ENCODE measurements around the gene STAT3.
A peak's percentile ranks its signal among the peaks of the same experiment; 100 is the strongest.
"Not testable (repeated sequence)": the region's sequence is repeated elsewhere in the genome, so short reads cannot be mapped to it uniquely, and the experiment has no call there.

The STAT3 gene

GRCh38 chr17:42322382-42323267 is 65.6 kb downstream of the STAT3 start:
- Histone ChIP-seq H3K9me3 (ENCODE audit: control insufficient read depth in 1 of 2, low read length in 2 of 2) (no peaks in the 10 kb centered on the region), H3K4me3 (ENCODE audit: low read depth in 1 of 2, low read length in 2 of 2) (no peak overlapping the region), H3K4me1 (ENCODE audit: control insufficient read depth in 1 of 2, insufficient read depth in 2 of 2, low read length in 2 of 2) (peaks cover 0 to 8% of the 10 kb centered on the region in 2 donors), H3K27ac (ENCODE audit: low read length) (no peak overlapping the region), H3K27me3 (ENCODE audit: low read depth, low read length) (no peaks in the 10 kb centered on the region), H3K36me3 (ENCODE audit: control insufficient read depth in 1 of 2, insufficient read depth in 2 of 2, low read length in 2 of 2) (peaks cover 58 to 73% of the 10 kb centered on the region in 2 donors)

GRCh38 chr17:42321555-42321954 is 66.7 kb downstream of the STAT3 start:
- peaks cover 0 to 8% of the 10 kb centered on the region in 2 donors for H3K4me1 ChIP-seq (ENCODE audit: control insufficient read depth in 1 of 2, insufficient read depth in 2 of 2, low read length in 2 of 2)
- no peak overlapping the region for H3K27ac ChIP-seq (ENCODE audit: low read length)
- H3K27me3 ChIP-seq (ENCODE audit: low read depth, low read length), result no peaks in the 10 kb centered on the region
- H3K9me3 ChIP-seq (ENCODE audit: control insufficient read depth in 1 of 2, low read length in 2 of 2), result no peaks in the 10 kb centered on the region
- H3K36me3 ChIP-seq (ENCODE audit: control insufficient read depth in 1 of 2, insufficient read depth in 2 of 2, low read length in 2 of 2), result peaks cover 59 to 79% of the 10 kb centered on the region in 2 donors
- H3K4me3 ChIP-seq (ENCODE audit: low read depth in 1 of 2, low read length in 2 of 2), result no peak overlapping the region

- not testable (repeated sequence) for H3K9me3 ChIP-seq (ENCODE audit: control insufficient read depth in 1 of 2, low read length in 2 of 2); H3K27me3 ChIP-seq (ENCODE audit: low read depth, low read length); H3K27ac ChIP-seq (ENCODE audit: low read length); H3K4me1 ChIP-seq (ENCODE audit: control insufficient read depth in 1 of 2, insufficient read depth in 2 of 2, low read length in 2 of 2); H3K4me3 ChIP-seq (ENCODE audit: low read depth in 1 of 2, low read length in 2 of 2)
- peaks cover 72 to 83% of the 10 kb centered on the region in 2 donors for H3K36me3 ChIP-seq (ENCODE audit: control insufficient read depth in 1 of 2, insufficient read depth in 2 of 2, low read length in 2 of 2)
These were observed 70.3 kb downstream of the STAT3 start for GRCh38 chr17:42317967-42318366.

DNA sequence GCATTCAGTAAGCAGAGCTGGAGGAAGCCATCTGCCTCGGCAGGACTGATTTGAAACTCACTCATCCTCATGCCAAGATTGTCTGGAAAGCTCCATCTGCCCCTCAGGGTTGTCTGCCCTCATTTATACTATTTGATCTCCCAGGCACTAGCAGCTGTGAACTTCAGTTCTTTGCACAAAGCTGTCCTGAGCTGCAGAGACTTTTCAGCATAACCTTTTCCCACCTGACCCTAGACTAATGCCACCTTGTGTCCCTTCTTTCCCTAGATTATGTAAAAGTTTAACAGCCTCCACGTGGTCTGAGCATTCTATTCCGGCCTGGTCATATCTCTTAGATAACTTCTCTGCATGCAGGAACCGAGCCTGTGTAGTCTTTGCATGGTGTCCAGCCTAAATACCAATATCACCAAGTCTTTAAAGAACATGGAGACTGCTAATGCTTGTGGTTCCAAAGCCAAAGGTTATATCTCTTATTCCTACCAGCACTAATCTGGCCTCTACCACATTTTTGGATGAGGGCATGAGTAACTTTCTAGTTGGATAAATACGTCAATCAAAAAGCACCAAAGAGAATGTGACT is 70.9 kb downstream of the STAT3 start:
- no peak overlapping the region for H3K4me3 ChIP-seq (ENCODE audit: low read depth in 1 of 2, low read length in 2 of 2)
- peaks cover 0 to 9% of the 10 kb centered on the region in 2 donors for H3K4me1 ChIP-seq (ENCODE audit: control insufficient read depth in 1 of 2, insufficient read depth in 2 of 2, low read length in 2 of 2)
- H3K27ac ChIP-seq (ENCODE audit: low read length), result no peak overlapping the region
- no peaks in the 10 kb centered on the region for H3K27me3 ChIP-seq (ENCODE audit: low read depth, low read length)
- peaks cover 66 to 77% of the 10 kb centered on the region in 2 donors for H3K36me3 ChIP-seq (ENCODE audit: control insufficient read depth in 1 of 2, insufficient read depth in 2 of 2, low read length in 2 of 2)
- H3K9me3 ChIP-seq (ENCODE audit: control insufficient read depth in 1 of 2, low read length in 2 of 2), result no peaks in the 10 kb centered on the region

DNA sequence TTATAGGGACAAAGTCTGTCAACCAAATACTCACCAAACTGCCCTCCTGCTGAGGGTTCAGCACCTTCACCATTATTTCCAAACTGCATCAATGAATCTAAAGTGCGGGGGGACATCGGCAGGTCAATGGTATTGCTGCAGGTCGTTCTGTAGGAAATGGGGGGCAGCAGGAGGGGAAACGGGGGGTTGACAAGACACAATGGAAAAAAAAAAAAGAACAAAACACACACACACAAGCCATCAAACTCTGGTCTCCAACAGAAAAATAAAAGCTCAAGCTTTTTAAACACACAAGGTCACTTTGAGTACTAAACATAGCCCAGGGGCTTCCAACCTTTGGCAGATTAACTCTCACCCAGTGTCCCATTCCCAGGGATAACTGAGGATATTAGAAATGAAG is 71.5 kb downstream of the STAT3 start:
- Histone ChIP-seq H3K4me1 (ENCODE audit: control insufficient read depth in 1 of 2, insufficient read depth in 2 of 2, low read length in 2 of 2) (peaks cover 4 to 15% of the 10 kb centered on the region in 2 donors), H3K27ac (ENCODE audit: low read length) (no peak overlapping the region), H3K27me3 (ENCODE audit: low read depth, low read length) (no peaks in the 10 kb centered on the region), H3K36me3 (ENCODE audit: control insufficient read depth in 1 of 2, insufficient read depth in 2 of 2, low read length in 2 of 2) (peaks cover 61 to 71% of the 10 kb centered on the region in 2 donors), H3K4me3 (ENCODE audit: low read depth in 1 of 2, low read length in 2 of 2) (no peak overlapping the region), H3K9me3 (ENCODE audit: control insufficient read depth in 1 of 2, low read length in 2 of 2) (no peaks in the 10 kb centered on the region)

DNA sequence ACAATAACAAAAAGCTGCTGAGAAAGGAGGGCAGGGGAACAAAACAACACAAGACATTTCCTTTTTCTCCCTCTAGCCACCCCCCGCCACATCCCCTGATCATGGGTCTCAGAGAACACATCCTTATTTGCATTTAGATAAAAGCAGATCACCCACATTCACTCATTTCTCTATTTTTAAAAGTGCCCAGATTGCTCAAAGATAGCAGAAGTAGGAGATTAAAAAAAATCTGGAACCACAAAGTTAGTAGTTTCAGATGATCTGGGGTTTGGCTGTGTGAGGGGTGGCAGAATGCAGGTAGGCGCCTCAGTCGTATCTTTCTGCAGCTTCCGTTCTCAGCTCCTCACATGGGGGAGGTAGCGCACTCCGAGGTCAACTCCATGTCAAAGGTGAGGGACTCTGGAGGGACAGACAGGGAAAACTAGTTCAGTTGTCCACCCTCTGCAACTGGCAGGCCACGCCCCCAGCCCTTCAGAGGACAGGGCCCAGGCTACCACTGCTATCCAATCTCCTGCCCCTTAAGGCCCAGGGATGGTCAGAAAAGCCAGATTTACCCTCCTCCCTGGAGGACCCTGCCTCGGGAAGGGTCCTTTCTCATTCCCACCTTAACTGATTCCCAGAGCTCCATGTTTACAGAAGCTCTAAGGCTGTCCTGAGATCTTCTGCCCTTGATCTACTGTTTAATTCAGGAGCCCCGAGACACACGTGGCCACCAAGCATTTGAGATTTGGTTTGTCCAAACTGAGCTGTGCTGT is 72.7 kb downstream of the STAT3 start:
- peaks cover 67 to 69% of the 10 kb centered on the region in 2 donors for H3K36me3 ChIP-seq (ENCODE audit: control insufficient read depth in 1 of 2, insufficient read depth in 2 of 2, low read length in 2 of 2)
- peaks cover 15 to 27% of the 10 kb centered on the region in 2 donors for H3K4me1 ChIP-seq (ENCODE audit: control insufficient read depth in 1 of 2, insufficient read depth in 2 of 2, low read length in 2 of 2)
- H3K9me3 ChIP-seq (ENCODE audit: control insufficient read depth in 1 of 2, low read length in 2 of 2), result no peaks in the 10 kb centered on the region
- no peak overlapping the region for H3K27ac ChIP-seq (ENCODE audit: low read length)
- no peaks in the 10 kb centered on the region for H3K27me3 ChIP-seq (ENCODE audit: low read depth, low read length)
- no peak overlapping the region for H3K4me3 ChIP-seq (ENCODE audit: low read depth in 1 of 2, low read length in 2 of 2)

- Histone ChIP-seq H3K27ac (ENCODE audit: low read length) (no peak overlapping the region), H3K36me3 (ENCODE audit: control insufficient read depth in 1 of 2, insufficient read depth in 2 of 2, low read length in 2 of 2) (peaks cover 63 to 71% of the 10 kb centered on the region in 2 donors), H3K4me1 (ENCODE audit: control insufficient read depth in 1 of 2, insufficient read depth in 2 of 2, low read length in 2 of 2) (peaks cover 16 to 41% of the 10 kb centered on the region in 2 donors), H3K9me3 (ENCODE audit: control insufficient read depth in 1 of 2, low read length in 2 of 2) (no peaks in the 10 kb centered on the region), H3K27me3 (ENCODE audit: low read depth, low read length) (no peaks in the 10 kb centered on the region), H3K4me3 (ENCODE audit: low read depth in 1 of 2, low read length in 2 of 2) (no peak overlapping the region)
These were observed 74.3 kb downstream of the STAT3 start for GRCh38 chr17:42313773-42314566.

DNA sequence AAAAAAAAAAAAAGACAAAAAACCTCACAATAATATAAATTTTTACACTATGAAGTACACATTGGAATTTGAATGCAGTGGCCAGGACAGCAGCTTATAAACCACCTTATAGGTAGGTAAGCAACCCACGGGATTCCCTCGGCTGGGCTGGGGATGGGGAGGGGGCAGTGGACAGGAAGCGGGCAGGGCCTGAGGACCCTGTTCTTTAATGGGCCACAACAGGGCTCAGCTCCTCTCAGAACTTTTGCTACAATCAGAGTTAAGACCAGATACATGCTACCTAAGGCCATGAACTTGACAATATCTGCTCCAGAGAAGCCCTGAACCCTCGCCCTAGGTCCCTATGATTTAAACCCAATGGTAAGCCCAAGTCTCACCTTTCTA is 74.9 kb downstream of the STAT3 start:
- H3K4me3 ChIP-seq (ENCODE audit: low read depth in 1 of 2, low read length in 2 of 2), result no peak overlapping the region
- peaks cover 62 to 71% of the 10 kb centered on the region in 2 donors for H3K36me3 ChIP-seq (ENCODE audit: control insufficient read depth in 1 of 2, insufficient read depth in 2 of 2, low read length in 2 of 2)
- no peak overlapping the region for H3K27ac ChIP-seq (ENCODE audit: low read length)
- H3K4me1 ChIP-seq (ENCODE audit: control insufficient read depth in 1 of 2, insufficient read depth in 2 of 2, low read length in 2 of 2), result peaks cover 16 to 42% of the 10 kb centered on the region in 2 donors
- no peaks in the 10 kb centered on the region for H3K27me3 ChIP-seq (ENCODE audit: low read depth, low read length)
- H3K9me3 ChIP-seq (ENCODE audit: control insufficient read depth in 1 of 2, low read length in 2 of 2), result no peaks in the 10 kb centered on the region

GRCh38 chr17:42312285-42313130 is 75.7 kb downstream of the STAT3 start:
- Histone ChIP-seq H3K27ac (ENCODE audit: low read length) (peak overlapping the region; percentile 65), H3K4me3 (ENCODE audit: low read depth in 1 of 2, low read length in 2 of 2) (peak overlapping the region in 1 of 2 donors; percentile 53), H3K9me3 (ENCODE audit: control insufficient read depth in 1 of 2, low read length in 2 of 2) (no peaks in the 10 kb centered on the region), H3K27me3 (ENCODE audit: low read depth, low read length) (no peaks in the 10 kb centered on the region), H3K36me3 (ENCODE audit: control insufficient read depth in 1 of 2, insufficient read depth in 2 of 2, low read length in 2 of 2) (peaks cover 63 to 68% of the 10 kb centered on the region in 2 donors), H3K4me1 (ENCODE audit: control insufficient read depth in 1 of 2, insufficient read depth in 2 of 2, low read length in 2 of 2) (peaks cover 16 to 42% of the 10 kb centered on the region in 2 donors)

DNA sequence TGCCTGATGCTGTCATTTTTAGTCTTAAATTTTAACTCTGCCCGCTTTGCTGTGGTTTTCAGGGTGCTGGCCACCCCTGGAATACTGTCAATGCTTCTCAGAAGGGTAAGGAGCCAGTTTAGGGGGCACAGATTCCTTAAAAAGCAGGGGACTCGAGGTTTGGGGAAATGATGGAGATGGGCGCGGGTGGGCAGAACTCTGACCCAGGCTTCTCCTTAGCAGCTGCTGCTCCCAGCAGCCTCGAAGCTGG is 76.3 kb downstream of the STAT3 start:
- Histone ChIP-seq H3K27ac (ENCODE audit: low read length) (peak overlapping the region; percentile 65), H3K9me3 (ENCODE audit: control insufficient read depth in 1 of 2, low read length in 2 of 2) (no peaks in the 10 kb centered on the region), H3K4me3 (ENCODE audit: low read depth in 1 of 2, low read length in 2 of 2) (peak overlapping the region in 1 of 2 donors; percentile 53), H3K36me3 (ENCODE audit: control insufficient read depth in 1 of 2, insufficient read depth in 2 of 2, low read length in 2 of 2) (peaks cover 63% of the 10 kb centered on the region in 2 donors), H3K27me3 (ENCODE audit: low read depth, low read length) (no peaks in the 10 kb centered on the region), H3K4me1 (ENCODE audit: control insufficient read depth in 1 of 2, insufficient read depth in 2 of 2, low read length in 2 of 2) (peaks cover 16 to 42% of the 10 kb centered on the region in 2 donors)
